Measurements from ENCODE around the gene SCIMP. TPM values are rescaled to one million over a fixed set of nuclear protein-coding genes. Genes with fewer than 3 reads are reported as not detected.
A peak's percentile ranks its signal among the peaks of the same experiment; 100 is the strongest.

Gene SCIMP
- total RNA-seq (2011; cell fraction: chromatin; rRNA removed; ENCODE audit: low replicate concordance): not detected in 2 replicates
- total RNA-seq (2011; cell fraction: nucleolus; rRNA removed): not detected in 2 replicates
- total RNA-seq (2011; cell fraction: nucleoplasm; rRNA removed): not detected in 2 replicates
- not detected in 2 replicates for total RNA-seq (2014; rRNA removed)
- not detected in 2 replicates for total RNA-seq (2014; rRNA removed; fragmentation: Illumina TruSeq; extraction: Trizol)
- total RNA-seq (2015; rRNA removed; fragmentation: Illumina TruSeq; extraction: Trizol): not detected in 2 replicates
- total RNA-seq (2021): 0.07 and 0.11 TPM in 2 replicates
- not detected in 2 replicates for polyA plus RNA-seq (2011; rRNA removed)
- not detected in 2 replicates for polyA plus RNA-seq (2011; cell fraction: cytosol; rRNA removed)
- not detected in 2 replicates for polyA plus RNA-seq (2011; cell fraction: nucleus; rRNA removed)
- 0.07 and 0.10 TPM in 2 replicates for polyA plus RNA-seq (2012)
- 0.22 TPM in 1 of 2 replicates, not detected in the other for polyA plus RNA-seq (2014; fragmentation: Illumina TruSeq; extraction: Trizol)
- polyA plus RNA-seq (2014; fragmentation: Nextera tagmentation; extraction: Ambion mirVana): under 1 TPM; 0.01 to 0.04 TPM
- polyA plus RNA-seq (2014; rRNA removed): not detected in 2 replicates
- not detected in 2 replicates for polyA minus RNA-seq (2011; rRNA and poly(A)+ RNA removed)
- not detected in 2 replicates for polyA minus RNA-seq (2011; cell fraction: cytosol; rRNA and poly(A)+ RNA removed)
- polyA minus RNA-seq (2011; cell fraction: nucleus; rRNA and poly(A)+ RNA removed): not detected in 2 replicates
- Bru-seq, nascent RNA: percentile 7 among the genes with signal in this experiment
- not detected for BruChase-seq, experiment 1, labeled RNA remaining after a 2-hour chase
- percentile 4 among the genes with signal in this experiment for BruChase-seq, experiment 2, labeled RNA remaining after a 6-hour chase
- long read RNA-seq, experiment 1: 0 reads
- long read RNA-seq, experiment 2: 0 reads
- long read RNA-seq, experiment 3: 0 reads

GRCh38 chr17:5234645-5235576, at the start of gene SCIMP:
TSS of gene SCIMP (minus strand) at chr17:5234860. CDS start at chr17:5234755, 105 bp downstream.
- FAIRE-seq (no peak), ATAC-seq (no peak), DNase-seq (ENCODE audit: extremely low read depth in 1 of 4, low spot score in 3 of 4) (no peak)
- no peaks in the 10 kb centered on the region for H3K36me3 ChIP-seq (ENCODE audit: control insufficient read depth, insufficient read depth, low read length)
- no peak within 1 kb of the TSS for H3K27ac ChIP-seq (ENCODE audit: extremely low read depth, low read depth, low read length)
- H3K9me1 ChIP-seq (ENCODE audit: control insufficient read depth, insufficient read depth, low read length): no peaks in the 10 kb centered on the region
- H3K27me3 ChIP-seq (ENCODE audit: control insufficient read depth in 2 of 2, insufficient read depth in 2 of 2, low read length in 2 of 2): peaks cover 0 to 12% of the 10 kb centered on the region in 2 experiments; a peak in 2 of 5 replicates
- no peaks in the 10 kb centered on the region; a peak in 1 of 5 replicates for H3K4me1 ChIP-seq (replicated peaks in 1 of 2; ENCODE audit: control insufficient read depth in 2 of 2, insufficient read depth in 2 of 2, low read length in 2 of 2)
- CTCF ChIA-PET (ENCODE audit: low intra/inter-chr PET ratio): no interaction called here
- intact Hi-C loops (cut with micrococcal nuclease) (no loop called here), in situ Hi-C loops (cut with MboI) (loop anchor here (25.0 kb wide), 1 partner anchor 1202 kb away; the partner anchor contains the start of genes AIPL1 and PIMREG)
- no peak within 1 kb of the TSS for H3K4me2 ChIP-seq (ENCODE audit: insufficient read depth, low read length)
- 22% methylated on average over 15 of the region's 19 CpGs for WGBS (ENCODE audit: insufficient coverage, low coverage, missing lambda C conversion rate)
- H3K4me3 ChIP-seq: no peak within 1 kb of the TSS
- no peak within 1 kb of the TSS for H2AFZ ChIP-seq (ENCODE audit: low read depth, low read length)
- H3K79me2 ChIP-seq (ENCODE audit: control insufficient read depth, insufficient read depth, low read length): no peaks in the 10 kb centered on the region
- POLR2A ChIA-PET: interaction anchor here (0.6 kb wide), 1 partner anchor 11 kb away, joined by 3 read pairs; no protein-coding TSS in a partner anchor
- no peaks in the 10 kb centered on the region for H3K9me3 ChIP-seq (replicated peaks; ENCODE audit: control insufficient read depth, insufficient read depth, low read depth, low read length)
- no peaks in the 10 kb centered on the region for H4K20me1 ChIP-seq (replicated peaks; ENCODE audit: control insufficient read depth, insufficient read depth, low read length)
- TF ChIP-seq ZNF318 (IDR thresholded peaks at IDR 0.05; ENCODE audit: borderline replicate concordance in 1 of 2, low read depth in 1 of 2) (no peak), EZH2 (IDR thresholded peaks at IDR 0.05; ENCODE audit: borderline replicate concordance, low read depth, low read length) (no peak), SPI1 (IDR thresholded peaks at IDR 0.05; ENCODE audit: borderline replicate concordance, low read depth, low read length) (peak; percentile 86), STAG1 (CRISPR knock-in tag; IDR thresholded peaks at IDR 0.05; ENCODE audit: borderline replicate concordance) (no peak), KDM5B (IDR thresholded peaks at IDR 0.05; ENCODE audit: insufficient replicate concordance, low read depth, low read length) (no peak)
- TF ChIP-seq, protein P1, sequence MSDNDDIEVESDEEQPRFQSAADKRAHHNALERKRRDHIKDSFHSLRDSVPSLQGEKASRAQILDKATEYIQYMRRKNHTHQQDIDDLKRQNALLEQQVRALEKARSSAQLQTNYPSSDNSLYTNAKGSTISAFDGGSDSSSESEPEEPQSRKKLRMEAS (CRISPR knock-in tag; IDR thresholded peaks at IDR 0.05): no peak
- no TSS peak for BruUV-seq (replicated peaks)
- no peak within 1 kb of the TSS for H3K9ac ChIP-seq (ENCODE audit: insufficient read depth in 1 of 2, low read depth in 2 of 2, low read length in 2 of 2)
